Loucy (cell line): ENCODE results near the gene PLPPR3.

Experiments used
- H2AFZ ChIP-seq: fragments of 200-600 bp; sonication (generic); 2 replicates; pipeline ENCODE4 v1.6.0; 2016; ENCODE audit warnings: antibody characterized with exemption, mild to moderate bottlenecking, low read length, moderate library complexity
- H3F3A ChIP-seq: fragments of 200-600 bp; 2 replicates; pipeline ENCODE4 v1.6.0; 2016; ENCODE audit warnings: antibody characterized with exemption, low read depth, mild to moderate bottlenecking
- H3K27me3 ChIP-seq: fragments of 200-600 bp; sonication (generic); 2 replicates; pipeline ENCODE4 v1.6.1; 2014; ENCODE audit warnings: low read length, mild to moderate bottlenecking; ENCODE audit not compliant: insufficient read depth, poor library complexity, severe bottlenecking
- H3K36me3 ChIP-seq: fragments of 200-600 bp; sonication (generic); 2 replicates; pipeline ENCODE4 v1.6.1; 2016; ENCODE audit warnings: low read length; ENCODE audit not compliant: insufficient read depth
- H3K4me1 ChIP-seq: fragments of 200-600 bp; sonication (generic); 2 replicates; pipeline ENCODE4 v1.5.1; 2014; ENCODE audit warnings: low read length, mild to moderate bottlenecking; ENCODE audit not compliant: insufficient read depth, poor library complexity, severe bottlenecking
- H3K4me2 ChIP-seq: fragments of 200-600 bp; sonication (generic); 2 replicates; pipeline ENCODE4 v1.6.0; 2014; ENCODE audit warnings: antibody characterized with exemption, low read length, low read depth, mild to moderate bottlenecking; ENCODE audit not compliant: poor library complexity, severe bottlenecking
- H3K4me3 ChIP-seq: fragments of 200-600 bp; sonication (generic); 2 replicates; pipeline ENCODE4 v1.5.1; 2014; ENCODE audit warnings: low read length, mild to moderate bottlenecking, mixed read lengths; ENCODE audit not compliant: poor library complexity, severe bottlenecking
- H3K79me2 ChIP-seq: fragments of 200-600 bp; sonication (generic); 2 replicates; pipeline ENCODE4 v1.6.1; 2014; ENCODE audit warnings: low read length; ENCODE audit not compliant: insufficient read depth
- H3K9ac ChIP-seq: fragments of 200-600 bp; sonication (generic); 2 replicates; pipeline ENCODE4 v1.6.0; 2014; ENCODE audit warnings: mild to moderate bottlenecking, low read depth, low read length, moderate library complexity; ENCODE audit not compliant: poor library complexity, severe bottlenecking
- H3K9me2 ChIP-seq: fragments of 200-600 bp; sonication (generic); replicated peaks from 2 replicates; pipeline ENCODE4 v1.6.1; 2016; ENCODE audit warnings: low read depth, low read length, mixed read lengths
- H3K9me3 ChIP-seq: fragments of 200-600 bp; sonication (generic); 2 replicates; pipeline ENCODE4 v1.6.1; 2014; ENCODE audit warnings: mild to moderate bottlenecking, antibody characterized with exemption, low read length, low read depth; ENCODE audit not compliant: insufficient read depth
- H4K20me1 ChIP-seq: fragments of 200-600 bp; sonication (generic); 2 replicates; pipeline ENCODE4 v1.6.0; 2014; ENCODE audit warnings: antibody characterized with exemption, low read length, mild to moderate bottlenecking; ENCODE audit not compliant: insufficient read depth, poor library complexity, severe bottlenecking
- EZH2phosphoT487 ChIP-seq: fragments of 200-600 bp; IDR thresholded peaks from 2 replicates; pipeline ENCODE4 v1.6.1; 2018; ENCODE audit warnings: antibody characterized with exemption, mild to moderate bottlenecking, moderate library complexity, borderline replicate concordance
- TF ChIP-seq, protein P1 (sequence below): fragments of 200-600 bp; sonication (generic); conservative IDR thresholded peaks from 2 replicates; pipeline ENCODE4 v1.5.1; 2014; ENCODE audit warnings: mild to moderate bottlenecking, antibody characterized with exemption, low read length

PLPPR3 gene

DNA sequence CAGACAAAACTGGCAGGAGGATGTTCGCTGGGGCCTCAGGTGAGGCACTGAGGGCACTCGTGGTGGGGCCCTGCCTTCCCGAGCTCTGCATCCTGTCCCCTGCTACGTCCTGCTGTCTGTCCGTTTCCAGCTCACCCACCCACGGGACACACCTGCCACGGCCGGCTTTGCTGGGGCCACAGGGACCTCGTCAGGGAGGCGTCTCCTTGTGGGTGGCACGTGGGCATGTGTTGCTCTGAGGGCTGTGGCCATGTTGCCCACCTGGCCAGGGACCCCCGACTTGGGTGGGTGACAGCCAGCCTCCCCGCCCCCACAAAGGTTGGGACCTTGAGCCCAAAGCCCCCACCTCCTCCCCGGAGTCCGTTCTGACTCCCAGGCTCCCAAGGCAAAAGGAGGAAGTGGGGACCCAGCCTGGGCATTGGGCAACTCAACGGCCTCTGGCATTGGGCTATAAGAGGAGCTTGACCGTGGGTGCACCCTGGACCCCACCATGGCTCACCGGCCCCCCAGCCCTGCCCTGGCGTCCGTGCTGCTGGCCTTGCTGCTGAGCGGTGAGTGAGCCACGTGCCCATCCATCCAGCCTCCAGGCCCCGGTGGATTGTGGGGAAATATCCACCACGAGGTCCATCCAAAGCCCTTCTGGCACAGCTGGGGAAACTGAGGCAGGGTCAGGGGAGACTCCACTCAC, 18.9 kb upstream of the PLPPR3 start, which contains the start of gene PRTN3:
Gene PRTN3, plus strand, starts transcription at position 481 of the 688 bp plus-strand sequence. Its CDS starts 10 bp downstream, at position 491.
- Histone ChIP-seq H3K4me3 (no peak within 1 kb of the TSS), H3K27me3 (no peaks in the 10 kb centered on the region), H3K79me2 (no peaks in the 10 kb centered on the region), H3K36me3 (no peaks in the 10 kb centered on the region), H3K9me3 (no peaks in the 10 kb centered on the region), H4K20me1 (no peaks in the 10 kb centered on the region), H3K4me2 (no peak within 1 kb of the TSS), H3K9me2 (no peaks in the 10 kb centered on the region), H2AFZ (no peak within 1 kb of the TSS), H3K9ac (no peak within 1 kb of the TSS), H3K4me1 (no peaks in the 10 kb centered on the region), H3F3A (no peaks in the 10 kb centered on the region)
- TF ChIP-seq EZH2phosphoT487, result no peak
- TF ChIP-seq, protein P1, sequence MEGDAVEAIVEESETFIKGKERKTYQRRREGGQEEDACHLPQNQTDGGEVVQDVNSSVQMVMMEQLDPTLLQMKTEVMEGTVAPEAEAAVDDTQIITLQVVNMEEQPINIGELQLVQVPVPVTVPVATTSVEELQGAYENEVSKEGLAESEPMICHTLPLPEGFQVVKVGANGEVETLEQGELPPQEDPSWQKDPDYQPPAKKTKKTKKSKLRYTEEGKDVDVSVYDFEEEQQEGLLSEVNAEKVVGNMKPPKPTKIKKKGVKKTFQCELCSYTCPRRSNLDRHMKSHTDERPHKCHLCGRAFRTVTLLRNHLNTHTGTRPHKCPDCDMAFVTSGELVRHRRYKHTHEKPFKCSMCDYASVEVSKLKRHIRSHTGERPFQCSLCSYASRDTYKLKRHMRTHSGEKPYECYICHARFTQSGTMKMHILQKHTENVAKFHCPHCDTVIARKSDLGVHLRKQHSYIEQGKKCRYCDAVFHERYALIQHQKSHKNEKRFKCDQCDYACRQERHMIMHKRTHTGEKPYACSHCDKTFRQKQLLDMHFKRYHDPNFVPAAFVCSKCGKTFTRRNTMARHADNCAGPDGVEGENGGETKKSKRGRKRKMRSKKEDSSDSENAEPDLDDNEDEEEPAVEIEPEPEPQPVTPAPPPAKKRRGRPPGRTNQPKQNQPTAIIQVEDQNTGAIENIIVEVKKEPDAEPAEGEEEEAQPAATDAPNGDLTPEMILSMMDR, result no peak

DNA sequence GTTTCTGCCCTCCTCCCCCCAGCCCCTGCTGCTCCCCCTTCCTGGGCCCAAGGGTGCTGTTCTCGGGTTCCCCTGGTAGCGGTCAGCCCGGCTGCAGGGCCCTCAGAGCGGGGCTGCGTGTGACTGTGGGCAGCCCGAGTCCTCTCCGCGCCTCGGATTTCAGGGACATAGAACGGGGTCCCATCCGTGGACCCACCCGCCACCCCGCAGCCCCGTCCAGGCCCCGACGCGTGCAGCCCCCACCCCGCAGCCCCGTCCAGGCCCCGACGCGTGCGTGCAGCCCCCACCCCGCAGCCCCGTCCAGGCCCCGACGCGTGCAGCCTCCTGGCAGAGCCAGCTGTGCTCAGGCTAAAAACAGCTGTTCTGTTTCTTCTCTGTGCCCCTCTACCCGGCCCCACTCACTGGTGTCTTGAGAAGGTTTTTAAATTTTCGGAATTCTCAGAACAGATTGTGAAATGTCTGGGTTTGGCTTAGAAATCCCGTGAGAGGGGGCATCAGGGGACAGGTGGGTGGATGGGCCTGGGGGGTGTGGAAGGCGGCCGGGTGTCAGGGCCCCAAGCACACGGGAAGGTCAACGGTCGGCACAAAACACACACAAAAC, 13.6 kb upstream of the PLPPR3 start:
- Histone ChIP-seq H3K4me1 (no peaks in the 10 kb centered on the region), H3K36me3 (no peaks in the 10 kb centered on the region), H3K4me2 (no peak overlapping the region), H3F3A (no peaks in the 10 kb centered on the region), H3K79me2 (no peaks in the 10 kb centered on the region), H3K9ac (no peak overlapping the region), H3K27me3 (no peaks in the 10 kb centered on the region), H3K4me3 (no peak overlapping the region), H3K9me3 (no peaks in the 10 kb centered on the region), H2AFZ (no peak overlapping the region), H4K20me1 (no peaks in the 10 kb centered on the region), H3K9me2 (no peaks in the 10 kb centered on the region)
- TF ChIP-seq, protein P1, result no peak
- TF ChIP-seq EZH2phosphoT487, result no peak

DNA sequence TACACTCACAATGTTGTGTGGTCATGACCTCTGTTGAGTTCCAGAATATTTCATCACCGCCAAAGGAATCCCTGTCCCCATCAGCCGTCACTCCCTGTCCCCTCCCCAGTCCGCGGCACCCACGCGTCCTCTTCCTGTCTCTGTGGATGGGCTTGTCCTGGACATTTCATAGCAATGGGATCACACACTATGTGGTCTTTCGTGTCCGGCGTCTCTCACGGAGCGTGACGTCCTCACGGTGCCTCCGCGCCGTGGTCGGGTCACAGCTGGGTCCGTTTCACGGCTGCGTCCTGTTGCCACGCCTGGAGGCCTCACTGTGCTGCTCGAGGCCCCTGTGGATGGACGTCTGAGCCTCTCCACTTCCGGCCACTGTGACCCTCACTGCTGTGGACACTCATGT, 12.5 kb upstream of the PLPPR3 start:
- Histone ChIP-seq H3F3A (no peaks in the 10 kb centered on the region), H3K9me2 (no peaks in the 10 kb centered on the region), H3K79me2 (no peaks in the 10 kb centered on the region), H3K9ac (no peak overlapping the region), H3K9me3 (no peaks in the 10 kb centered on the region), H3K4me1 (no peaks in the 10 kb centered on the region), H3K36me3 (no peaks in the 10 kb centered on the region), H3K27me3 (no peaks in the 10 kb centered on the region), H2AFZ (no peak overlapping the region), H3K4me3 (no peak overlapping the region), H4K20me1 (no peaks in the 10 kb centered on the region), H3K4me2 (no peak overlapping the region)
- TF ChIP-seq, protein P1, result no peak
- TF ChIP-seq EZH2phosphoT487, result no peak
